Activated naive CD4-positive, alpha-beta T cell treated with Interleukin-2 at 50 U/mL for 16 hours (primary cell): ENCODE results near the gene CRX.
"Not testable (repeated sequence)": the region's sequence is repeated elsewhere in the genome, so short reads cannot be mapped to it uniquely, and the experiment has no call there.

Source experiments
- DNase-seq: peaks from one replicate; pipeline ENCODE4 v3.0.0-alpha.2; 2020

Gene CRX

DNA sequence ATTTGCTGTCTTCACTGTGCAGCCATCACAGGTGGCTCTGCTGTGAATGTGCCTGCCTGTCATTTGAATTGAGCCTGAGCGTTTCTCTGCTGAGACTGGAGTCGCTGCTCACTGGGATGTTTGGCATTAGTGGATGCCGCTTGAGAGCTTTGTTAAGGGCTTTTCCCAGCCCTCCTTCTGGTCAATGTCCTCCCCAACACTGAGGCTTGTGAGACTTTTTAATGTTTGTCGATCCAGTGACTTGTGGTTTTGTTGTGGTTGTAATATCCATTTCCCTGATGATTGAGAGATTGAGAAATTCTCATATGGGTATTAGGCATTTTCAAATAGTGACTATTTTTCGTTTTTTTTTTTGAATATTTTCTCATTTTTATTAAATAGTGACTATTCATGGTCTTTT is 39.9 kb downstream of the CRX start:
- DNase-seq = no peak

DNA sequence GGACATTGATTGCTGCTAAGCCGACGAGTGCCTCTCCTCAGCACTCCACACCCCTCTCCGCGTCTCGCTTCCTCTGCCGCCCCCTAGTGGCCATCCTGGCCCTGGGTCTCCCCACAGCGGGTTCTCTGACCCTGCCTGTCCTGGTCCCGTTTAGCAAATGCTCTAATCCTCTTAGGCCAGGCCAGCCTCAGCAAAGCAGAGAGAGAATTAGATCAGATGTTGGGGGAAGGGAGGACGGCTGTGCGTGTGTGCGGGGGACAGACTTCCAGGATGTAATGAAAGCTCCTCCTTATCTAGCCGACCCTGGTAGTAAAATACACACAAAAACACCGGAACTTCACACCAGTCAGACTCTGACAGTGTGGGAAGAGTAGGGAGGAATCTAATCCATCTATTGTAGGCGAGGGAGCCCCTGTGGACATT is 41.8 kb downstream of the CRX start:
- DNase-seq = peak; percentile 85

DNA sequence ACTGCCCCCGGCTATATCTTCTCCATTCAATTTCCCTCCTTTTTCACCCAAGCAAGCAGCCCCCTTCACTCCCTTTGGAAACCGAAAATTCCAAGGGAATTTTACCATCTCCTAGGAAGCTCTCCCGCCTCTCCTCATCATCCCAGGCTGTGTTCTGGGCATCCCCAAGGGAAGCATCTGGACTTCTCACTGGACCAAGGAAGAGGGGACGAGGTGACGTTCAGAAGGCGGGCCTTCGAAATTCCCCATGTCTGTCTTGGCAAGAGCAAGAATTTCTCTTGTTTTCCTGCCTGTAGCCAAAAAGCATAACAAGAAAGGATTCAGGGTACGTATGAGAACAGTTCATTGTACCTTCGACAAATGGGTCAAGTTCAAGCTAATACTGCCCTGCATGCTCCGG is 43.4 kb downstream of the CRX start:
- no peak for DNase-seq

DNA sequence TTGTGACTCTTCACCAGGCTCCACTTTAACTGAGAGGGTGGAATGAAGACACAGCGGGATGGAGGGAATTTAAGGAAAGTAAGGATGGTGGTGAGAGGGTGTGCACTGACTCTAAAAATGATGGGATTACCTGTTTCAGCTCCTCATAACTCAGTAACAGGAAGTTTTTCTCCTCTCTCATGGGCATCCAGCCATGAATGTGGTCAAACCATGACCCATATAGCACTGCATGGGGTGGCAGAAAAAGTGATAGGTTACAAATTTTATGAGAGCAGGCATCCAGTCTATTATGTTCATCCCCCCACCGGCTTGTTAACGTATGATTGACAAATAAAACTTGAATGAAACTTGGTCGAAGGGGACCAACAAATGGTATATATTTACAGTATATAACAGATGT is 57.2 kb downstream of the CRX start:
- no peak for DNase-seq

DNA sequence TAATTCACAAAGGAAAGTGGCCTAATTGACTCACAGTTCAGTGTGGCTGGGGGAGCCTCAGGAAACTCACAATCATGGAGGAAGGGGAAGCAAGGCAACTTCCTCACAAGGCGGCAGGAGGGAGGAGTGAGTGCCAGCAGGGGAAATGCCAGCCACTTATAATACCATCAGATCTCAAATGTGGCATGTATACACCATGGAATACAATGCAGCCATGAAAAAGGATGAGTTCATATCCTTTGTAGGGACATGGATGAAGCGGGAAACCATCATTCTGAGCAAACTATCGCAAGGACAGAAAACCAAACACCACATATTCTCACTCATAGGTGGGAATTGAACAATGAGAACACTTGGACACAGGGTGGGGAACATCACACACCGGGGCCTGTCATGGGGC is 57.6 kb downstream of the CRX start:
- not testable (repeated sequence) for DNase-seq

DNA sequence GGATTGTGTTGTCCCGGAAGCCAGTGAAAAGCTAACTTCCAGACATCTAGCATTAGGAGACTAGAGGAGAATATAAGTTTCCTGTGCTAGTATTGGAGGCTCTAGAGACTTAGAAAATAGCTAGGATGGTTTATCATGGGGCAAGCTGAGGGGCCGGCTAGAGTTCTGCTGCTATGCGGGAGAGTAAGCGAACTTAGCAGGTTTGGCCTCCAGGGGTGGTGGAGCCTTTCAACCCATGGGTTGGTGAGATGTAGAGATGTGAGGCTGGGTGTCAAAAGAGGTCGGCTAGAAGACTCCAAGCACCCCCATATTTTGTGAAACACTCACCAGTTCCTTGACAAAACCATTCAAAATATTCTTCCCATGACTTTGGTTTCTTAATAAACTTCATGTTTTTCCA is 60.0 kb downstream of the CRX start:
- DNase-seq = no peak

DNA sequence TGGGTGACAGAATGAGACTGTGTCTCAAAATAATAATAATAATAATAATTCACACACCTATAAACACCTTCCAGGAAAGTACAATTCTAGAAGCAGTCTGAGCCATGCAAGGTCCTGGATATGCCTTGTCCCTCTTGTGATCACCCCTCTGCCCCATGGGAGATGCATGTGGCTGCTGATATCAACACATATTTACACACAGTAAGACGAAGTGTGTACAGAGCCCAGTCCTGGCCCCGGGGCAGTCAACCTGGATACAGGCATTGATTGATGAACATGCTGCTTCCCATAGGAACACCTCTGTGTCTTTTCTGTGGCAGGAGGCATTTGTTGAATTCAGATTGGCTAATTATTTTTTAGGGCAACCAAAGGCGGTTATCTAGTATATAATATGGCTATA is 61.2 kb downstream of the CRX start:
- DNase-seq = no peak

DNA sequence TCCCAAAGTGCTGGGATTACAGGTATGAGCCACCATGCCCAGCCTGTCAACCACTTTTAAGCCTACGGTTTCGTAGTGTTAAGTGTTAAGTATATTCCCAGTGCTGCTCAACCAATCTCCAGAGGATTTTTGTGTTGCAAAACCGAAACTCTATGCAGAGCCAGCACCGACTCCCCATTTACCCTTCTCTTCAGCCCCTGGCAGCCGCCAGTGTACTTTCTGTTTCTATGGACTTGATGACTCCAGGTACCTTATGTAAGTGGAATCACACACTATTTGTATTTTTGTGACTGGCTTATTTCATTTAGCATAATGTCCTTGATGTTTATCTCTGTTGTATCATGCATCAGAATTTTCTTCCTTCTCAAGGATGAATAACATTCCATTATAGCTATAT is 63.3 kb downstream of the CRX start:
- DNase-seq = no peak

DNA sequence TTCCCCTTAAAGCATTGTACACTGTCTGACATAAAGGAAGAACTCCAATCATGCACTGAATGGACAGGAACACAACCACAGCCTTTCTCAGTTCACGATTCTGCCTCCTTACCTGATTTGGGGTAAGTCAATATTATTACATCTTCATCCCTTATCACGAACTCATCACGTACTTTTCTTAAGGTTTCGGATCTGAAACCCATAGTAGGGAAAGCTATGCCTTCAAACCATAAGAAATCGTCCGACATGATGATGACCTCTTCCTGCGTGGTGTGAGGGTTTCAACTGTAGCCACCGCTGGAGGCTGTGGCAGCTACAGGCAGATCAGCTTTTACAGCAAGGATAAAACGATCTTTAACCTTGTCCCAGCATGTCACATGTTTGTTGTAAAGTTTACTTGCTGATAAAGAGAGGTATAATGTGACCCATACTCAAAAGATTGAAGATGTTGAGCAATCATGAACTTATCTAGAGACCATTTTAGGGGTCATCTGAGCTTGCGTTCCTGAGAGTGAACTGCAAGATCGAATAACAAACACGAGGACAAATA is 64.3 kb downstream of the CRX start, which contains the start of gene SULT2A1:
Gene SULT2A1, minus strand, starts transcription at position 306 of the 550 bp plus-strand sequence. Its CDS starts 58 bp downstream, at position 248.
- no peak for DNase-seq

DNA sequence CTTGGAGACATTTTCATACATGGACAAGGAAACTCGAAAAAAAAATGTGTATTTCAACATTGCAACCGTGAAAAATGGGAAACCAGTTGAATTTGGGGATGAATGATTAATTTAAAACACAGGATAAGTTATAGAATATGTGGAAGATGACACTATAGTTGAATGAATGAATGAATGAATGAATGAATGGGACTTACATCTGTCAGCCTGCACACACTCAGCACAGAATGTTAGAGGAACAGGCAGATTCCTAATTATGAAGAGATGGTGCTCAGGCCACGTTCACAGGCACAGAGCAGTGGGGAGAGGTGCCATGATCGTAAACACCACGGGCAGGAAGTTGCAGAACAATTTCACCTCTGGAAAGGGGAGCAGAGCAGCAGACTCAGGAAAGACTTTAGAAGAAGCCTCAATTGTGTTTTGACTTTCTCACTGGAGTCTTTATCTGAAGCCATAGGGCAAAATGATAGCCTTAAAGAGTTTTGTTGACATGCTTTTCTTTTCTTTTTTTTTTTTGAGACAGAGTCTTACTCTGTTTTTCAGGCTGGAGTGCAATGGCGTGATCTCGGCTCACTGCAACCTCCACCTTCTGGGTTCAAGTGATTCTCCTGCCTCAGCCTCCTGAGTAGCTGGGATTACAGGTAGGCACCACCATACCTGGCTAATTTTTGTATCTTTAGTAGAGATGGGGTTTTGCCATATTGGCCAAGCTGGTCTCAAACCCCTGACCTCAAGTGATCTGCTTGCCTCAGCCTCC is 69.3 kb downstream of the CRX start:
- DNase-seq = no peak

DNA sequence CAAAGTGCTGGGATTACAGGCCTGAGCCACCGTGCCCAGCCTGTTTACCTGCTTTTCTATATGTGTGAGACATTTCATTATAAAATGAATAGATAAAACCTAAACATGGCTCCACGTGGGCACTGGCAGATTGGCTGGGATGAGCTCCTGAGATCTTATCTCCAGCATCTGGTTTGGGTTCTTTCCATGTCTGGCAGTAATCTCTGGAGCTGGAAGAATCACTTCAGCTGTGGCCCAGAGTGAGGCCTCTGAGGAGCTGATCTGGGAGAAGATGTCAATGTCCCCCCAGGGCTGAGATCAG is 69.8 kb downstream of the CRX start:
- no peak for DNase-seq

DNA sequence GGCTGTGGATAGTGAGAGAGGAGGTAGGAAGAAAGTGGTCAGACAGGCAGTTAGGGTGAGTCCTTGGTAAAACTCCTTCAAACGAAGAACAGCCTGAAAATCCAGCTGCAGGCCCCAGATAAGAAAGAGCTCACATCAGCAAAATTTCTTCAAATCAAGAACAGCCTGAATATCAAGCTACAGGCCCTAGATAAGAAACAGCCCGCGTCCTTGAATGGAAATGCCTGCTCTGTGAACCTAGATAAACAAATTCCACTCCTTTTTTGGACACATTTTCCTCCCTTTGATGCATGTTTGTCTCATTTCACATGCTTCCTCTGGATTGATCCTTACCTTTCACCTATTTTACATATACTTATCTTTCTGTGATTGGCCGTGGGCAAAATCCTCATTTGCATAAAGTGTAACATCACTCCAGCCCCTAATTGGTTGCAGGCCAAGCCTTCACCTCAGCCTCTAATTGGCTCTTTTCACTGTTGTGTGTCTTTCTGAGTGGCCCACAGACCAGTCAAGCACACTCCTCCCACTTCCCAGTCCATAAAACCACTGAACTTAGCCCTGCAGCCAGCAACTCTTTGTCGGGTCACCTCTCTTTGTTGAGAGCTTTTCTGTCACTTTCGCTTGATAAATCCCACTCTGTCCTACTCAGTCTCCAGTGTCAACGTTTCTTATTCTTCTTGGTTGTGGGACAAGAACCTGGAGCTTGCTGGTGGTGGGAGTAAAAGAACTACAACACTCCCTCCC is 70.4 kb downstream of the CRX start:
- no peak for DNase-seq
